SK-N-SH treated with all-trans-retinoic acid at 6 μM for 48 hours (cell line): Measurements from ENCODE around the gene CDH4.

Experiments
- ATAC-seq: fragments of 200-7000 bp; cut with Tn5 transposase; 3 replicates; pipeline ENCODE4 v1.9.1; 2020; ENCODE audit warnings: mild to moderate bottlenecking, moderate library complexity
- ARNTL ChIP-seq: fragments of 450-650 bp; formaldehyde crosslinking; IDR thresholded peaks from 2 replicates; pipeline ENCODE4 v1.5.0; 2020; ENCODE audit warnings: low read depth, mild to moderate bottlenecking, moderate library complexity, borderline replicate concordance
- BACH2 ChIP-seq: fragments of 250-450 bp; sonication (Bioruptor Pico); IDR thresholded peaks from 2 replicates; pipeline ENCODE4 v1.9.0; 2021; ENCODE audit warnings: mild to moderate bottlenecking, borderline replicate concordance
- CREB5 ChIP-seq: fragments of 250-450 bp; sonication (Bioruptor Pico); IDR thresholded peaks from 2 replicates; pipeline ENCODE4 v1.5.1; 2020; ENCODE audit warnings: low read depth, mild to moderate bottlenecking, moderate library complexity
- CSDC2 ChIP-seq: fragments of 250-450 bp; sonication (Bioruptor Pico); IDR thresholded peaks from 2 replicates; pipeline ENCODE4 v1.5.0; 2020; ENCODE audit warnings: mild to moderate bottlenecking, moderate library complexity
- CSRNP3 ChIP-seq: fragments of 250-450 bp; sonication (Bioruptor Pico); IDR thresholded peaks from 2 replicates; pipeline ENCODE4 v1.5.1; 2021; ENCODE audit warnings: mild to moderate bottlenecking, moderate library complexity
- ESRRG ChIP-seq: fragments of 250-450 bp; sonication (Bioruptor Pico); IDR thresholded peaks from 2 replicates; pipeline ENCODE4 v1.6.1; 2021; ENCODE audit warnings: mild to moderate bottlenecking
- GLIS3 ChIP-seq: fragments of 250-450 bp; sonication (Bioruptor Pico); IDR thresholded peaks from 2 replicates; pipeline ENCODE4 v1.5.0; 2020; ENCODE audit warnings: mild to moderate bottlenecking, moderate library complexity
- ISL1 ChIP-seq: fragments of 250-450 bp; sonication (Bioruptor Pico); IDR thresholded peaks from 2 replicates; pipeline ENCODE4 v2.1.2; 2022; ENCODE audit warnings: mild to moderate bottlenecking, moderate library complexity
- OSR1 ChIP-seq: fragments of 250-450 bp; sonication (Bioruptor Pico); IDR thresholded peaks from 2 replicates; pipeline ENCODE4 v1.8.0; 2022; ENCODE audit warnings: moderate library complexity, mild to moderate bottlenecking, inconsistent platforms
- PATZ1 ChIP-seq: fragments of 250-450 bp; sonication (Bioruptor Pico); IDR thresholded peaks from 2 replicates; pipeline ENCODE4 v1.8.0; 2020; ENCODE audit warnings: mild to moderate bottlenecking, moderate library complexity, borderline replicate concordance
- PPARA ChIP-seq: fragments of 250-450 bp; sonication (Bioruptor Pico); IDR thresholded peaks from 2 replicates; pipeline ENCODE4 v1.5.0; 2020; ENCODE audit warnings: mild to moderate bottlenecking, borderline replicate concordance
- RARB ChIP-seq: fragments of 250-450 bp; sonication (Bioruptor Pico); IDR thresholded peaks from 2 replicates; pipeline ENCODE4 v1.8.0; 2021; ENCODE audit warnings: mild to moderate bottlenecking, moderate library complexity
- SNAI2 ChIP-seq: fragments of 250-450 bp; sonication (Bioruptor Pico); IDR thresholded peaks from 2 replicates; pipeline ENCODE4 v1.5.0; 2020; ENCODE audit warnings: mild to moderate bottlenecking, moderate library complexity
- TCF4 ChIP-seq: fragments of 250-450 bp; sonication (Bioruptor Pico); IDR thresholded peaks from 2 replicates; pipeline ENCODE4 v1.8.0; 2021; ENCODE audit warnings: mild to moderate bottlenecking, moderate library complexity, borderline replicate concordance
- TOX ChIP-seq: fragments of 250-450 bp; sonication (Bioruptor Pico); IDR thresholded peaks from 2 replicates; pipeline ENCODE4 v1.8.0; 2021; ENCODE audit warnings: mild to moderate bottlenecking, moderate library complexity, borderline replicate concordance
- TSHZ2 ChIP-seq: fragments of 250-450 bp; sonication (Bioruptor Pico); IDR thresholded peaks from 2 replicates; pipeline ENCODE4 v1.5.0; 2020; ENCODE audit warnings: mild to moderate bottlenecking, moderate library complexity
- ZC3H10 ChIP-seq: fragments of 250-450 bp; sonication (Bioruptor Pico); IDR thresholded peaks from 2 replicates; pipeline ENCODE4 v1.5.1; 2021; ENCODE audit warnings: mild to moderate bottlenecking, moderate library complexity
- ZFP30 ChIP-seq: fragments of 450-650 bp; formaldehyde crosslinking; IDR thresholded peaks from 2 replicates; pipeline ENCODE4 v1.5.0; 2022; ENCODE audit warnings: mild to moderate bottlenecking, moderate library complexity
- ZNF565 ChIP-seq: fragments of 450-650 bp; formaldehyde crosslinking; conservative IDR thresholded peaks from 2 replicates; pipeline ENCODE4 v1.5.0; 2020; ENCODE audit warnings: low read depth, mild to moderate bottlenecking, moderate library complexity
- ZNF8 ChIP-seq: fragments of 450-650 bp; formaldehyde crosslinking; IDR thresholded peaks from 2 replicates; pipeline ENCODE4 v1.5.0; 2020; ENCODE audit warnings: mild to moderate bottlenecking, moderate library complexity

CDH4 gene

GRCh38 chr20:61680096-61680495, 428.0 kb downstream of the CDH4 start:
- no peak for ATAC-seq
- TF ChIP-seq ESRRG (CRISPR knock-in tag) (no peak), TCF4 (CRISPR knock-in tag) (no peak), RARB (CRISPR knock-in tag) (no peak), ZNF8 (no peak), PATZ1 (CRISPR knock-in tag) (no peak), CSDC2 (CRISPR knock-in tag) (no peak), TOX (CRISPR knock-in tag) (no peak), BACH2 (CRISPR knock-in tag) (no peak)

GRCh38 chr20:61682114-61682995, 430.3 kb downstream of the CDH4 start:
- no peak for ATAC-seq
- TF ChIP-seq GLIS3 (CRISPR knock-in tag) = no peak
- TF ChIP-seq ARNTL (CRISPR knock-in tag) = no peak
- TF ChIP-seq TSHZ2 = no peak
- no peak for TF ChIP-seq PPARA (CRISPR knock-in tag)
- TF ChIP-seq ZNF565 (CRISPR knock-in tag) = no peak
- no peak for TF ChIP-seq TCF4 (CRISPR knock-in tag)
- no peak for TF ChIP-seq ESRRG (CRISPR knock-in tag)
- no peak for TF ChIP-seq ISL1
- TF ChIP-seq ZC3H10 (CRISPR knock-in tag) = no peak
- TF ChIP-seq SNAI2 (CRISPR knock-in tag) = no peak
- no peak for TF ChIP-seq RARB (CRISPR knock-in tag)
- TF ChIP-seq ZFP30 (CRISPR knock-in tag) = no peak
- no peak for TF ChIP-seq CSDC2 (CRISPR knock-in tag)
- TF ChIP-seq PATZ1 (CRISPR knock-in tag) = no peak
- TF ChIP-seq OSR1 = no peak
- TF ChIP-seq CSRNP3 (CRISPR knock-in tag) = no peak
- TF ChIP-seq CREB5 (CRISPR knock-in tag) = no peak
